Naive thymus-derived CD8-positive, alpha-beta T cell (primary cell): ENCODE results near the gene GNAQ. TPM values are rescaled to one million over a fixed set of nuclear protein-coding genes. Genes with fewer than 3 reads are reported as not detected.
"Not testable (repeated sequence)": the region's sequence is repeated elsewhere in the genome, so short reads cannot be mapped to it uniquely, and the experiment has no call there.

Experiments used
- ATAC-seq, 2 donors: fragments of 150-1000 bp; cut with Tn5 transposase in 1 of 2; sonication (Bioruptor Pico), chemical (Tn5 transposase) in 1 of 2; 1 replicate in 1 of 2; 2 replicates in 1 of 2; pipeline ENCODE4 v1.10.0; 2021; ENCODE audit warnings: mild to moderate bottlenecking in 2 of 2, moderate library complexity in 2 of 2
- POLR2A ChIA-PET: fragments of 350-600 bp; sonication (Branson Sonifier 250); formaldehyde crosslinking; loops from one replicate; lab custom pipeline; 2021; ENCODE audit warnings: antibody characterized with exemption; lab: Charles Lee
- DNase-seq, 10 donors: peaks; one replicate each; pipeline versions ENCODE4 v3.0.0 to v3.0.0-alpha.2; 2020 to 2022
- H3K27ac Mint-ChIP-seq, 10 donors: one replicate each; pipeline ENCODE4 v1.8.0; 2020 to 2022; ENCODE audit warnings: mild to moderate bottlenecking in 10 of 10, mixed read lengths in 10 of 10, moderate library complexity in 4 of 10, inconsistent platforms in 1 of 10
- H3K27me3 Mint-ChIP-seq, 5 donors: one replicate each; pipeline ENCODE4 v1.8.0; 2021 to 2022; ENCODE audit warnings: mixed read lengths in 5 of 5
- H3K36me3 Mint-ChIP-seq, 3 donors: one replicate each; pipeline ENCODE4 v1.8.0; 2020 to 2022; ENCODE audit warnings: mixed read lengths in 3 of 3, mild to moderate bottlenecking in 2 of 3, inconsistent platforms in 1 of 3
- H3K4me1 Mint-ChIP-seq, 4 donors: one replicate each; pipeline ENCODE4 v1.8.0; 2021 to 2022; ENCODE audit warnings: mixed read lengths in 4 of 4
- H3K4me3 Mint-ChIP-seq, 10 donors: one replicate each; pipeline ENCODE4 v1.8.0; 2020 to 2022; ENCODE audit warnings: mild to moderate bottlenecking in 10 of 10, mixed read lengths in 10 of 10, moderate library complexity in 6 of 10, inconsistent platforms in 1 of 10
- H3K9me3 Mint-ChIP-seq, 9 donors: one replicate each; pipeline ENCODE4 v1.8.0; 2020 to 2022; ENCODE audit warnings: mixed read lengths in 9 of 9, mild to moderate bottlenecking in 3 of 9, inconsistent platforms in 1 of 9, moderate library complexity in 1 of 9
- polyA plus RNA-seq, 3 donors: library from polyadenylated mRNA; unstranded; fragments of 300-500 nt; fragmentation: Illumina TruSeq; gene quantifications; one replicate each; pipeline ENCODE4 v1.2.3, GENCODE V29; 2021
- total RNA-seq, 8 experiments: library from RNA in 2 of 8; stranded (reverse) in 2 of 8; gene quantifications; one replicate each; pipeline ENCODE4 v1.2.3 and lab custom pipeline; 2021 to 2026

Gene GNAQ
- total RNA-seq (10 to 100 TPM; 33.3 to 40.0 TPM), polyA plus RNA-seq (10 to 100 TPM in 1 of 3 donors, 1 to 10 TPM in 2; 6.9 to 15.6 (median 9.9) TPM), total RNA-seq (lab: John Stamatoyannopoulos, UW) (35.1 to 67.2 (median 61.6) reads per million in 6 experiments)

GRCh38 chr9:78031444-78031892, at the start of gene GNAQ:
TSS of gene GNAQ (minus strand) at chr9:78031811. CDS start at chr9:78031235, 576 bp downstream.
- POLR2A ChIA-PET = interaction anchor here (0.7 to 2.9 kb wide), 16 partner anchors 12 to 266 kb away, joined by 3 to 16 read pairs (median 4); partner anchors contain the start of gene PSAT1
- Mint-ChIP-seq H3K4me3 (peak within 1 kb of the TSS; percentile 92 to 98 (median 95)), H3K27me3 (peaks cover 0 to 6% (median 0%) of the 10 kb centered on the region in 5 donors), H3K27ac (peak within 1 kb of the TSS; percentile 89 to 97 (median 96)), H3K4me1 (peaks cover 27 to 71% (median 58%) of the 10 kb centered on the region in 4 donors), H3K9me3 (no peaks in the 10 kb centered on the region), H3K36me3 (peaks cover 0 to 7% (median 0%) of the 10 kb centered on the region in 3 donors)
- peak; percentile 49 for ATAC-seq
- DNase-seq = peak in 7 of 10 donors; percentile 39 to 67 (median 59)

- peak in 4 of 10 donors; percentile 10 to 57 (median 48) for DNase-seq
- H3K4me3 Mint-ChIP-seq = peak overlapping the region; percentile 50 to 88 (median 72)
Measured at GRCh38 chr9:78074385-78075291, 43.0 kb upstream of the GNAQ start.

GRCh38 chr9:78073722-78074121, 42.1 kb upstream of the GNAQ start:
- Mint-ChIP-seq H3K27ac (peak overlapping the region in 9 of 10 donors; percentile 20 to 94 (median 81)), H3K4me3 (peak overlapping the region in 7 of 10 donors; percentile 63 to 88 (median 74)), H3K27me3 (no peaks in the 10 kb centered on the region), H3K4me1 (peaks cover 26 to 59% (median 48%) of the 10 kb centered on the region in 4 donors), H3K9me3 (peaks cover 0 to 17% (median 9%) of the 10 kb centered on the region in 9 donors), H3K36me3 (peaks cover 0 to 8% (median 0%) of the 10 kb centered on the region in 3 donors)
- POLR2A ChIA-PET = interaction anchor here (1.0 to 2.6 kb wide), 4 partner anchors 20 to 46 kb away, joined by 3 to 9 read pairs (median 4); no protein-coding TSS in a partner anchor
- DNase-seq (no peak), ATAC-seq (no peak)

More at GRCh38 chr9:78074385-78075291, 43.0 kb upstream of the GNAQ start:
- Mint-ChIP-seq H3K36me3 (peaks cover 0 to 11% (median 0%) of the 10 kb centered on the region in 3 donors), H3K27me3 (no peaks in the 10 kb centered on the region), H3K27ac (peak overlapping the region; percentile 20 to 94 (median 81)), H3K9me3 (peaks cover 0 to 22% (median 11%) of the 10 kb centered on the region in 9 donors), H3K4me1 (peaks cover 26 to 59% (median 48%) of the 10 kb centered on the region in 4 donors)
- ATAC-seq = peak; percentile 79 to 83
- POLR2A ChIA-PET = interaction anchor here (0.7 to 2.6 kb wide), 6 partner anchors 21 to 126 kb away, joined by 3 to 9 read pairs (median 4); partner anchors contain the start of gene GNAQ

- DNase-seq (no peak), ATAC-seq (no peak)
- Mint-ChIP-seq H3K27ac (peak overlapping the region in 1 of 10 donors; percentile 33), H3K27me3 (no peaks in the 10 kb centered on the region), H3K36me3 (peaks cover 0 to 3% (median 0%) of the 10 kb centered on the region in 3 donors), H3K9me3 (peaks cover 0 to 9% (median 3%) of the 10 kb centered on the region in 9 donors), H3K4me1 (peaks cover 23 to 53% (median 48%) of the 10 kb centered on the region in 4 donors), H3K4me3 (no peak overlapping the region)
- POLR2A ChIA-PET = interaction anchor here (0.6 to 2.6 kb wide), 5 partner anchors 10 to 293 kb away, joined by 3 to 9 read pairs (median 4); no protein-coding TSS in a partner anchor
Measured at GRCh38 chr9:78072586-78073199, 41.1 kb upstream of the GNAQ start.

GRCh38 chr9:78070521-78070920, 38.9 kb upstream of the GNAQ start:
- Mint-ChIP-seq H3K9me3 (peaks cover 0 to 14% (median 2%) of the 10 kb centered on the region in 9 donors), H3K27me3 (no peaks in the 10 kb centered on the region), H3K4me1 (peaks cover 17 to 39% (median 32%) of the 10 kb centered on the region in 4 donors), H3K36me3 (peaks cover 0 to 7% (median 7%) of the 10 kb centered on the region in 3 donors), H3K4me3 (no peak overlapping the region), H3K27ac (no peak overlapping the region)
- DNase-seq (no peak), ATAC-seq (no peak)
- POLR2A ChIA-PET = no interaction called here

DNA sequence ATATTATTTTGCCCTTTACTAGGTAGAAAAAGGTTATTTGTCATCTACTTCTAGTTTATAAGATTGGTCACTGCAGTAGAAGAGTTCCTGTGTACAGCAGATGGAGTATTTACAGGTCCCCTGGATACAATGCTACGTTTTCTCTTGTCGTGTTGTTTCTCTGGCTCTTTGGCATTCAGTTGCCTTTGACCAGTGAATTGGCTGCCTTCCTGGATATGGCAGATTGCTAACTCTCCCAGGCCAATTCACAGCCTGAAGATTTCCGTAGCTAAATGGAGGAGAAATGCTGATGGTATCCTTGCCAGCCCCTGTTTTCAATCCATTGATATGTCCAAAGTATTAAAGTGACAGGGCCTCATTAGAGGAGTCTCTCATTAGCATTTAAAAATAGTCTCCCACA, 32.5 kb upstream of the GNAQ start:
- Mint-ChIP-seq H3K4me1 (peaks cover 3 to 19% (median 6%) of the 10 kb centered on the region in 4 donors), H3K9me3 (peaks cover 0 to 14% (median 2%) of the 10 kb centered on the region in 9 donors), H3K27ac (no peak overlapping the region), H3K36me3 (peaks cover 0 to 10% (median 7%) of the 10 kb centered on the region in 3 donors), H3K4me3 (no peak overlapping the region), H3K27me3 (no peaks in the 10 kb centered on the region)
- ATAC-seq = no peak
- POLR2A ChIA-PET = interaction anchor here (1.8 kb wide), 1 partner anchor 11 kb away, joined by 4 read pairs; no protein-coding TSS in a partner anchor
- no peak for DNase-seq

DNA sequence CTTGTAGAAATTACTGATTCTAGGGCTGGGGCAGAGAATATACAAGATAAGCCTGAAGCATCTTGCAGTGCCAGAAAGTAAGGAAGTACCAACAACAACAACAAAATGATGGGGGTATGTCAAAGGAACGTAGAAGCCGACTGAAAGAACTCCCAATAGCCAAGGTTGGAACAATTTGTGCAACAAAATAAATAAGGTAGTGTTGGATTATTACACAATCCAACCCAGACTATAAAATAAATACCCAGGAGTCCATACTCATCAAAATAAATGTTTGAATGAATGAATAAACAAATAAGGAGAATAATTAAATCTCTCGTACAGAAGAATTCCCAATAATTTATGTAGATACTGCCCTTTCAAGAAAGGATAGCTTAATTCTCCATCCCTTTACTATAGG, 31.1 kb upstream of the GNAQ start:
- Mint-ChIP-seq H3K4me1 (peaks cover 3 to 19% (median 6%) of the 10 kb centered on the region in 4 donors), H3K27ac (no peak overlapping the region), H3K9me3 (peaks cover 0 to 13% (median 3%) of the 10 kb centered on the region in 9 donors), H3K36me3 (peaks cover 0 to 11% (median 7%) of the 10 kb centered on the region in 3 donors), H3K27me3 (no peaks in the 10 kb centered on the region), H3K4me3 (no peak overlapping the region)
- ATAC-seq (no peak), DNase-seq (no peak)
- POLR2A ChIA-PET = interaction anchor here (0.7 kb wide), 1 partner anchor 10 kb away, joined by 3 read pairs; no protein-coding TSS in a partner anchor

DNA sequence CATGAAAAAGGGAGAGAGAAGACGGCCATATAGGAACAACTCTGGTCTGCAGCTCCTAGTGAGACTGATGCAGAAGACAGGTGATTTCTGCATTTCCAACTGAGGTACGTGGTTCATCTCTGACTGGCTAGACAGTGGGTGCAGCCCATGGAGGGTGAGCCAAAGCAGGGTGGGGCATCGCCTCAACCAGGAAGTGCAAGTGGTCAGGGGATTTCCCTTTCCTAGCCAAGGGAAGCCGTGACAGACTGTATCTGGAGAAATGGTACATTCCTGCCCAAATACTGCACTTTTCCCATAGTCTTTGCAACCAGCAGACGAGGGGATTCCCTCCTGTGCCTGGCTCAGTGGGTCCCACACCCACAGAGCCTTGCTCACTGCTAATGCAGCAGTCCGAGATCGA, 22.6 kb upstream of the GNAQ start:
- H3K9me3 Mint-ChIP-seq = peaks cover 2 to 23% (median 7%) of the 10 kb centered on the region in 9 donors
- not testable (repeated sequence) for H3K36me3 Mint-ChIP-seq, H3K27me3 Mint-ChIP-seq
- H3K4me1 Mint-ChIP-seq = peaks cover 18 to 33% (median 27%) of the 10 kb centered on the region in 4 donors
- peak overlapping the region; percentile 4 to 70 (median 56) for H3K4me3 Mint-ChIP-seq
- DNase-seq = peak in 5 of 10 donors; percentile 14 to 30 (median 23)
- POLR2A ChIA-PET = interaction anchor here (0.6 to 1.6 kb wide), 3 partner anchors 10 to 770 kb away, joined by 4 to 9 read pairs (median 5); no protein-coding TSS in a partner anchor
- peak; percentile 62 to 66 for ATAC-seq
- peak overlapping the region in 5 of 10 donors; percentile 3 to 74 (median 58) for H3K27ac Mint-ChIP-seq

GRCh38 chr9:78053627-78054026, 22.0 kb upstream of the GNAQ start:
- Mint-ChIP-seq H3K4me1 (peaks cover 18 to 33% (median 27%) of the 10 kb centered on the region in 4 donors), H3K4me3 (peak overlapping the region in 6 of 10 donors; percentile 17 to 70 (median 56)), H3K27me3 (peaks cover 0 to 1% (median 0%) of the 10 kb centered on the region in 5 donors), H3K36me3 (peaks cover 0 to 9% (median 5%) of the 10 kb centered on the region in 3 donors), H3K9me3 (peaks cover 2 to 23% (median 7%) of the 10 kb centered on the region in 9 donors), H3K27ac (peak overlapping the region in 5 of 10 donors; percentile 3 to 73 (median 27))
- no peak for DNase-seq
- POLR2A ChIA-PET = interaction anchor here (0.6 to 1.4 kb wide), 3 partner anchors 11 to 770 kb away, joined by 4 to 9 read pairs (median 5); no protein-coding TSS in a partner anchor
- no peak for ATAC-seq

DNA sequence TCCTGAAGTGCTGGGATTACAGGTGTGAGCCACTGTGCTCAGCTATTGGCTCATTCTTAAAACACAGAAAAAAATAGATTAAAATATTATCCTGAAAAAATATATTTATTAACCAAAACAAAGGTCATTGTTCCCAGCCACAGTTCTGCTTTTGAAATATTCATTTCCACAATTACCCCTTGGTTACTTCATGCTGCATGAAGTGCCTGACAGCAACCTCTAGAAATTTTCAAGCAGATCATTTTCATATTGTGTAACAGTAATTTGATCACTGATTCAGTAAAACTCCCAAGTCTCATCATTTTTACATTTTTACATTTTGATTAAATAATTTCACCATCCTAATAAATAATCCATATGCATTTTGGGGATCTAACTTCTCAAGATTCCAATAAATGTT, 18.8 kb upstream of the GNAQ start:
- Mint-ChIP-seq H3K27ac (no peak overlapping the region), H3K4me3 (no peak overlapping the region), H3K27me3 (peaks cover 0 to 1% (median 0%) of the 10 kb centered on the region in 5 donors), H3K4me1 (peaks cover 15 to 33% (median 21%) of the 10 kb centered on the region in 4 donors), H3K9me3 (peaks cover 0 to 5% (median 2%) of the 10 kb centered on the region in 9 donors), H3K36me3 (peaks cover 0 to 3% (median under 1%) of the 10 kb centered on the region in 3 donors)
- ATAC-seq (no peak), DNase-seq (no peak)
- POLR2A ChIA-PET = interaction anchor here (0.7 kb wide), 1 partner anchor 24 kb away, joined by 3 read pairs; no protein-coding TSS in a partner anchor

DNA sequence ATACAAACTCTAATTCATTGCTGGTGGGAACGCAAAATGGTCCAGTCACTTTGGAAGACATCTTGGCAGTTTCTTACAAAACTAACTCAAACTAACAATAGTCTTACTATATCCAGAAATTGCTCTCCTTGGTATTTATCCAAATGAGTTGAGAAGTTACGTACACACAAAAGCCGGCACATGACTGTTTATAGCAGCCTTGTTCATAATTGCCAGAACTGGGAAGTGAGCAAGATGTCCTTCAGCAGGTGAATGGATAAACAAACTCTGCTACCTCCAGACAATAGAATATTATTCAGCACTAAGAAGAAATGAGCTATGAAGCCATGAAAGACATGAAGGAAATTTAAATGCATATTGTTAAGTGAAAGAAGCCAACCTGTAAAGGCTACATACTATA, 17.9 kb upstream of the GNAQ start:
- no peak overlapping the region for H3K27ac Mint-ChIP-seq
- H3K4me1 Mint-ChIP-seq = peaks cover 13 to 27% (median 16%) of the 10 kb centered on the region in 4 donors
- H3K4me3 Mint-ChIP-seq = no peak overlapping the region
- peaks cover 0 to 1% (median 0%) of the 10 kb centered on the region in 5 donors for H3K27me3 Mint-ChIP-seq
- POLR2A ChIA-PET = no interaction called here
- DNase-seq = no peak
- H3K9me3 Mint-ChIP-seq = no peaks in the 10 kb centered on the region
- ATAC-seq = no peak
- H3K36me3 Mint-ChIP-seq = no peaks in the 10 kb centered on the region
